Astrocyte of the spinal cord (primary cell): ENCODE data around the gene KLKB1.
"Not testable (repeated sequence)": the region's sequence is repeated elsewhere in the genome, so short reads cannot be mapped to it uniquely, and the experiment has no call there.

ENCODE experiments used
- DNase-seq: peaks from one replicate; pipeline ENCODE4 v3.0.0; 2011; ENCODE audit warnings: low read depth, low spot score
- H3K4me3 ChIP-seq: 2 replicates; pipeline ENCODE4 v1.5.1; 2011; ENCODE audit warnings: low read depth, mild to moderate bottlenecking, low read length, moderate library complexity
- CTCF ChIP-seq: IDR thresholded peaks from 2 replicates; pipeline ENCODE4 v1.5.1; 2012; ENCODE audit warnings: low read depth, mild to moderate bottlenecking, low read length, inconsistent platforms
- in situ Hi-C: cut with HindIII; loops from 2 replicates; pipeline ENCODE4 v1.10.0; 2017; ENCODE audit warnings: low sequenced_read_pairs

KLKB1 gene

GRCh38 chr4:186236126-186236525 lies 8.8 kb downstream of the KLKB1 start:
- in situ Hi-C loops, result no loop called here
- no peak overlapping the region for H3K4me3 ChIP-seq
- TF ChIP-seq CTCF, result no peak
- DNase-seq, result no peak

- DNase-seq, result no peak
- no peak overlapping the region for H3K4me3 ChIP-seq
- no peak for TF ChIP-seq CTCF
- in situ Hi-C loops, result no loop called here
Observed at GRCh38 chr4:186240452-186240847, 13.1 kb downstream of the KLKB1 start.

GRCh38 chr4:186240848-186241491 lies 13.7 kb downstream of the KLKB1 start:
- in situ Hi-C loops, result no loop called here
- no peak overlapping the region for H3K4me3 ChIP-seq
- TF ChIP-seq CTCF, result no peak
- DNase-seq, result no peak

GRCh38 chr4:186241616-186242015 lies 14.3 kb downstream of the KLKB1 start:
- in situ Hi-C loops, result no loop called here
- no peak for DNase-seq
- no peak overlapping the region for H3K4me3 ChIP-seq
- no peak for TF ChIP-seq CTCF

- in situ Hi-C loops, H3K4me3 ChIP-seq, DNase-seq: not testable (repeated sequence)
Observed at GRCh38 chr4:186242031-186242430, 14.7 kb downstream of the KLKB1 start.

GRCh38 chr4:186243331-186243730 lies 16.0 kb downstream of the KLKB1 start:
- in situ Hi-C loops, result no loop called here
- no peak overlapping the region for H3K4me3 ChIP-seq
- no peak for DNase-seq
- no peak for TF ChIP-seq CTCF

- no peak overlapping the region for H3K4me3 ChIP-seq
- no peak for TF ChIP-seq CTCF
- DNase-seq, result no peak
- in situ Hi-C loops, result no loop called here
Observed at GRCh38 chr4:186244835-186245234, 17.5 kb downstream of the KLKB1 start.

- DNase-seq, in situ Hi-C loops: not testable (repeated sequence)
Observed at GRCh38 chr4:186247062-186247752, 19.9 kb downstream of the KLKB1 start.

More at GRCh38 chr4:186247062-186247752, 19.9 kb downstream of the KLKB1 start:
- H3K4me3 ChIP-seq, result not testable (repeated sequence)
